Measurements from ENCODE around the gene MICAL2.

The MICAL2 gene

DNA sequence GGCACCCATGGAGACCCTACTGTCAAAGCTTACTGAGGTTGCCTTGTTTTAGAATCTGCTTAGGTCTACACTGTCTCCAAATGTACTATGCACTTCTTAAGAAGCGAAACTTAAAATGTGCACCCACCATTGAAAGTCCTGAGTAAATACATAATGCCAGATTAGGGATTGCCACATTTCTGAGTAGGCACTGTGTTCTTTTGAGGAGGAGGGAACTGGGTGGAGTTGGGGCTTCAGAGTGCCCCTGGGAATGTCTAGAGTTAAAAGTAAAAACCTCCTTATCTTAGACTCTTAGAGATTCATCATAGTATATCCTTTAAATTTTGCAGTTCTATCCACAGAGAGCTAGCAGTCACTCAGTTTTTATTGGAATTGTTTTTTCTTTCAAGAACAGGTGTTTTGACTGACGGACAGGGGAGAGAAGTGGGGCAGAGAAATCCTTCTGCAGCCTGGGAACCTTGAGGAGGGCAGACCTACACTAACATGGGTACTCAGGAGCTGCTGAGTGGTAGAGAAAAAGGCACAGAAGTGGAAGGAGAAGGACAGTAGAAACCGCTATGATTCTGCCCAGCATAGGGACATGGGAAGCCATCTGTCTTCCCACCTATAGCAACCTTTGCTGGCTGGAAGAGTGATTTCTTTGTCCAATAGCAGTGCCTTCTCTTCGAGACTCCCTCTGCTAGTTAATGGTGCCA is 33.4 kb upstream of the MICAL2 start:
- no peak for DNase-seq

DNA sequence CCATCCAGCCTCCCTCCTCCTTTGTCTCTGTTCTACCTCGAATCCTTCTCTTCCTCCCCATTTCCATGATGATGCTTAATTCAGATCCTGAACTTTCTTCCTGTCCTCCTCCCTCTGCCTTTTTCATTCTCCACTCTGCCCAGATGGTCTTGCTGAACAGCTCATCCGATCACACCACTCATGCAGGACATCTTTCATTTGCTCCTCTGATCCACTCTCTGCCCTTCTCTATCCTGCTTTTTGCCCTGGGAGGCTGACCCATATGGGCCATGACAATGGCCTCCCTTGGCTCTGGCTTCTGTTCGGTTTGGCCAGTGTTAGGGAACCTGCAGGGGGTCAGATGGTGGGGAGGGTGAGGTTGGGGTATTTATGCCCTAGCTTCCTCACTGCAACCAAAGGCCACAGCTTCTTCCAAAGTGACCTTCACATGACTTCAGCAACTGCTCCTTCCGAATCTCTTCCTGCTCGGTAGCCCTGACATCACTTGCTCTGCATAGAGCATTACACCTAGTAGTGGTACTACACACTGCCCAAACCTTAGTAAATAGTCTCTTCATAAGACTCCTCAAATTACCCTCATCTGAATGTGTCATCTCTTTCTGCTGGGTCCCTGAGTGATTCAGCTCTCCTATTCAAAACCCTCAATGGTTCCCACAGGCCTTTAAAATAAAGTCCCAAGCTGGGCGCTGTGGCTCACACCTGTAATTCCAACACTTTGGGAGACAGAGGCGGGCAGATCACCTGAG is 32.7 kb upstream of the MICAL2 start:
- no peak for DNase-seq

DNA sequence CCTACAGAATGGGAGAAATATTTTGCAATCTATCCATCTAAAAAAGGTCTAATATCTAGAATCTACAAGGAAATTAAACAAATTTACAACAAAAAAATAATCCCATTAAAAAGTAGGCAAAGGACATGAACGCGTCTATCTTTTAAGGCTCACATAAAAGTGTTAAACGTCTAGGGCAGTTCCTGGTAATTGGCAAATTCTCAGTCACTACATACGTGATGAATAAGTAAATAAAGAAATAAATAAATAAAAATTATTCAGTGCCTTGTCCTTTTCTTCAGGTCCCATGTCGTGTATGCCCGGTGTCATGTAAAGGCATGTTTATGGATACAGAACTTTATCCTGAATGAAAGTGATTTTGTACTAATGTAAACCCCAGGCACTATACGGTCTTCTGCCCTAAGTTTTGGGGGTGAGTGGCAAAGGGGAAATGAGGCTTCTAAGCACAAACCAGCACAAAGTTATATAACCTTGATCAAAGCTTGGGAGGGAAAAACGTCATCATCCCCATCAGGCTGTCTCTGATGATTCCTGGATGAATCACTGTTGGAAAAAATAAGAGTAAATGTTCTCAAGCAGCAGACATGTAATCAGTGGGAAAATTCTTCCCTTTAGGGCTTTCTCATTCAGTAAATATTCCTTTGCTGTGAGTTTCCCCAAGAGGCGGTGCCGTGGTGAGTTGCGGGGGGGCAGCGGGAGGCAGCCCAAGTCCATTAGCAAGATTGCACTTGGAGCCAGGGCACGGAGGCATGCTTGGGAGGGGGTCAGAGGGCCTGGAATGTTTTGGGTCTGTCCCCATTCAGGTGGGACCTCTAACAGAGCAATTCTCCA is 30.4 kb upstream of the MICAL2 start:
- DNase-seq, result no peak

DNA sequence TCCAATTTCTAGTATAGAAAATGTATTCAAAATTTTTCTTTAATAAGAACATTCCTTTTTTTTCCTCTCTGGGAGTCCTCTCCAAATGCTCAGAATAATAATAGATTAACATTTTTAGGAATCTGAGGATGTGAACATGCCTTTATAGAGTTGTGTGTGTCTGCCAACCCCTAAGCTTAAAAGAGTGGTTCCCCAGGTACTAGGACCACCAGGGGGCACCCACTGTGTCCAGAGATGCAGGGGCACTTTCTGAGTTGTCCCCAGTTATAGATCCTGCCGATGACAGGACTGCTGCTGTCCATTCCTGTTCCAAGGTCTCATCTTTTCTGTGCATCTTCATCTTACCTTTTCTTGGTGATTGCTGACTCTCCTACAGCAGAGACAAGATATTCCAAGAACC is 27.0 kb upstream of the MICAL2 start:
- no peak for DNase-seq

GRCh38 chr11:12084256-12084655 is 26.1 kb upstream of the MICAL2 start:
- no peak for DNase-seq

GRCh38 chr11:12085371-12086251 is 24.8 kb upstream of the MICAL2 start:
- no peak for DNase-seq

DNA sequence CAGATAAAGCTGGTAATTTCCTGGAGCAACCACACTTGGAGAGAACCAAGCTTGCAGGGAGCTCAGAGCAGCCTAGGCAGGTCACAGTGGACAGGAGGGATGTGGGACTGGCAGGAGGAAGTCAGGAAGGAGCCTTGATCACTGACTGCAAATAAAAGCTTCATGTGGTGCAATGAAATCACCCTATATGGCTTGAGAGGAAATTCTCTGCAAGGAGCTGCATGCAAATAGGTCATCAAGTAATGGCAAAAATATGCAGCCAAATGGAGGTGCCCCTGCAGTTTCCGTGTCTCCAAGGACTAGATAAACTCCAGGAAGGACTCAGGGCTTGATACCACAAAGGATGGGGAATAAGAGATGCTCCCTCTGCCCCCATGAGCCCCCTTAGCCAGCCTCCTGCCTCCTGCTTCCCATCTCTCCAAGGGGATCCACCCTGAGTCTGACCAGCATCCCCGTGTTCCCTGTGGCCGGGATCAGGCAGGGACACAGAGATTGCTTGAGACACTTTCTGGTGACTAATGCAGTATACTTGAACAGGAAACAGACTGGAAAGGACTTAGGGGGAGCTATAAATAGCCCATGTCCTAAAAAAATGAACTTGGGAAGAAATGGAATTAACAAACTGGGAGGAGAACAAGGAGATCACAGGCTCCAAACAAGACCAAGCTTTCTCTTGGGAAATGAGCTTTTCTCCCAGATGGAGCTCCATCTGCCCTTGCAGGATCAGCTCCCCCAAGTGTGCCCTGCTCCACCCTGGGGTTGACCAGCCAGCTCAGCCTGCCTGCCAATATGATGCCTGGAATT is 23.9 kb upstream of the MICAL2 start:
- no peak for DNase-seq

DNA sequence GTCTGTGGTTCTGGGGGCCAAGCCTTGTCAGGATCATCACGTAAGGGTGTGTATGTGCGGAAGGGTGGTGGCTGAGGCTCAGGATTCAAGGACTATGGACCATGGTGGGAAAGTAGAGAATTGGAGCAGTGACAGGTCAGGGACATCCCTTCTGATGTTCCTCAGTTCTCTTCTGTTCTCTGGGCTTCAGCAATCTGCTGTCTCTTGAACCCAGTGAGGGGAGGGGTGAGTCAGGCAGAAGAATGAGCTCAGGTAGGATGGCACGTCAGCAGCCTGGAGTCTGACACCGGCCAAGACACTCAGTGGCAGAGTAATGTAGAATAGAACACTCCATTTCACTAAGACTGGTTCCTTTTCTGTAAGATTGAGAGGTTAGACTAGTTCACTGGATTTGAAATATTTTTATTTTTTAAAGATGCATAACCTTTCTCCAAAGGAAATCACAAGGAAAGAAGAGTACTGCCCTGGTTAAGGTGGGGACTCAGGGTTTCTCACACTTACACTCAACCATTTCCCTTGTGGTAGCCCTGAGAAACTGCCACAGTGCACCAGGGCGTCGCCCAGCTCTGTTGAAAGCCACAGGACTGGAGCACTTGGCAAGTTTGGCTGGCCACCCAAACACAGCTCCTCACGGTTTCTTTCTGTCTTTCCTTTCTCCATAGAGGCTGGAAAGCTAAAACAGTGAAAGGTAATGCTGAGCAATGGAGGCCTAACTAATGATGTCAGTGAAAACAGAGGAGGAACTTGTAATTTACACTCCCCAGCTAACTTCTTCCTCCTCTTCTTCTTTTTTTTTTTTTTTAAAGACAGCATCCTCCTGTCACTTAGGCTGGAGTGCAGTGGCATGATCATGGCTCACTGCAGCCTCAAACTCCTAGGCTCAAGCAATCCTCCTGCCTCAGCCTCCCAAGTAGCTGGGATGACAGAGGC is 23.1 kb upstream of the MICAL2 start:
- DNase-seq, result no peak

GRCh38 chr11:12088047-12088481 is 22.3 kb upstream of the MICAL2 start:
- no peak for DNase-seq

GRCh38 chr11:12088531-12088930 is 21.9 kb upstream of the MICAL2 start:
- no peak for DNase-seq

GRCh38 chr11:12089041-12089440 is 21.3 kb upstream of the MICAL2 start:
- DNase-seq, result no peak

DNA sequence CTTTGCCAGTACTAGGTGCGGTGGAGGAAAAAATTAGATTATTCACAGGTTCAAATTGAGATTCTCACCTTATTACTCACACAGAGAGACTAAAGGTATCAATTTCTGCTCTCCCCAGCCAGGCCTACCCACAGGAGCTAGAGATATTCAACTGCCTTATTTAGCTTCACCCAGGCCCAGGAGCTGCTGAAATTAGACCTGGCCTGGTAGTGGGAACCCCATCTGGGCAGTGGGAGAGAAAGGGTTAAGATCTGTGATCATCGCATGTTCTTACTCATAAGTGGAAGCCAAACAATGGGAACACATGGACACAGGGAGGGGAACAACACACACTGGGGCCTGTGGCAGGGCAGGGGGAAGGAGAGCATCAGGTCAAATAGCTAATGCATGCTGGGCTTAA is 20.9 kb upstream of the MICAL2 start:
- DNase-seq, result no peak

- DNase-seq, result peak in 1 of 2 experiments; percentile 16
Measured at GRCh38 chr11:12090061-12090591, 20.3 kb upstream of the MICAL2 start.

DNA sequence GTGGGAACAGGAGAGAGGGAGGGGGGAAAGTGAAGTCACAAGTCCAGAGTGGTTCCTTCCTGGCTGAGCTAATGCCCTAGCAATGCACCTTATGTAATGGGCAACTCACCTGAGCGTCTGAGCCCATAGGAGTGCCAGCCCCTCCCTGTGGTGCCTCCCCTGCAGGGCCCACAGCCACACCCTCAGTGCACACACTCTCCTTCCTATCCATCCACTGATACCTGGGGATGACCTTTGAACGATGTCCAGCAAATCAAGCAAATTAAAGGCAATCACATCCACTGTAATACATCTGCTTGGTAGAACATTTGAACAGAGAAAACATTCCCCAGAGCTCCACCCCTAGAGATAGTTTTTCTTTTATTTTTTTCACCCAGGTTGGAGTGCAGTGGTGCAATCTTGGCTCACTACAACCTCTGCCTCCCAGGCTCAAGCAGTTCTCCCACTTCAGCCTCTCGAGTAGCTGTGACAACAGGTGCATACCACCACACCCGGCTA is 19.6 kb upstream of the MICAL2 start:
- DNase-seq, result peak in 1 of 2 experiments; percentile 18

DNA sequence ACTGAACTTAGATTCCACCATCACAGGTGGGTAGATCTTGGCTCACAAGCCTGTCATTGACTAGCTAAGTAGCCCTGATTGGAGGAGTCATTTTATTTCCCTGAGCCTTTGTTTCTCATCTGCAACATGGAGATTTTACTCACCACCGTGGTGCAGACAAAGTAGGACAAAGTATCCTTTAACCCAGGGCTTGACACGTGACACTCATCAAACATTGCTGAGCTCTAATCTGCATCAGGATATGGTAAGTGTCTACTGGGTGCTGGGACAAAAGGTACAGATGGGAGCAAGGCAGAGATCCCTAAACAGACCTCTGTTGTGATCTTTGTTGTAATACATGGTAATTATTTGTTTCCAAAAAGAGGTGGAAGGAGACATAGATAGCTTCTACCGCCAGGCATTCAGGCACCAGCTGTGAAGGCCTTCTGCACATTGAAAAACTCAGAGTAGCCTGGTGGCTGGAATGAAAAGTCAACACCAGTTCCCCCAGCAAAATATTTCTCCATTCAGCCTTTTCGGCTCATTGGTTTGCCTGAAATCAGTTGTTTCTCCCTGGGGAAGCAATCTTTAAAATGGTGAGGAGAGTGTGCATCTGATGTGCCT is 18.3 kb upstream of the MICAL2 start:
- peak in 1 of 2 experiments; percentile 59 for DNase-seq

DNA sequence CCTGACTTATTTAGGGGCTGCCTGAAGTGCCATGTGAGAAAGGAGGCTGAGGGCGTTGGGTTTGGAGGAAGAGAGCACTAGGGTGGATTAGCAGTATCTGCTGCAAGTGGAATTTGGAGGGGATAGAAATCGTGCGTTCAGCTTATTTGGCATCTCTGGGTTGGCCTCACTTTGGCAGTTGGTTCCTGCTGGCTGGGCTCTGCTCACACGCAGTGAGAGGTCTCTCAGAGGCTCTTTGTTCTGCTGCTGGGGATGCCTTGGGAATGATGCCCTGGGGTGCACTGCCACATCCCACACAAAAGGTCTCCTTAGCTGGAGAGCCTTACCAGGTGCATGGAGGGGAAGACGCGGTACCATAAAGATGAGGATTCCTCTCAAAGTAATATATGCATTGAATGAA is 17.7 kb upstream of the MICAL2 start:
- peak in 1 of 2 experiments; percentile 18 for DNase-seq

DNA sequence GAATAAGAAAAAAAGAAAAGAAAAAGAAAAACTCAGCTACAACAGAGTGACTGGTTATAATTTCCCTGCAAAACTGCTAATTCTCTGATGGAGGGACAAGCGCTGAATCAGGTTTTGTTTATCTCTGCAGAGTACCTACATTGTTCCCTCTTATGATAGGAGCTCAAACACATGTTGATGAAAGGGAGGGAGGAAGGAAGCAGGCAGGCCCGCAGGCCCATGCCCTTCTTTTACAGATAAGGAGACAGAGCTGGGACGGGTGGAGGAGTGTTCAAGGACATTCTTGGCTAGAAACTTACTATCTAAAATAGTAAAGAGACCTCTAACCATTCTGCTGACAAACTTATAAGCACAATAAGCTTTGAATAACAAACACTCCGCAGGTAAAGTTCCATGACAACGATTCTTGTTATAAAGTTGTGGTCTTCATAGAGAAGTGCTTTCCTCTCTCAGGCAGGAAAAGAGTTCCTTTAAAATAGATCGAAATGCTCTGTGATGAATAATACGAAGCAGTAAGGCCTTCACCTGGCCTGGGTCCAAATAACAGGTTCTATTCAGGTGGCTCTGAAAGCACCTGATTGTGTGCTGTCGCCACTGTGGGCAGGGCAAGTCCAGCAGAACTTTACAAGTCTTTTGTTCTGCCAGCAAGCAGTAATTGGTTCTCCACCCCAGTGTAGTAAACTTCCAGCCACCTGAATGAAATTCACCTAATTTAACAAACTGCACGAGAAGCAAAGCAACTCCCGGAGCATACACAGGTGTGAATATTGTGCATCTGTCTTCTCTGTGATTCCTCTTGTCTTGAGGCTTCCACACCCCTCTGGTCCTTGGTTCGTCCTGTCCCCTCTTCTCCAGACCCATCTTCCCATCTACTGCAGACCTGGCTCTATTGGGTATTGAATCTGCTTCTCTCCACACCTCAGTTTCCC is 15.3 kb upstream of the MICAL2 start:
- DNase-seq, result peak; percentile 27 to 39

DNA sequence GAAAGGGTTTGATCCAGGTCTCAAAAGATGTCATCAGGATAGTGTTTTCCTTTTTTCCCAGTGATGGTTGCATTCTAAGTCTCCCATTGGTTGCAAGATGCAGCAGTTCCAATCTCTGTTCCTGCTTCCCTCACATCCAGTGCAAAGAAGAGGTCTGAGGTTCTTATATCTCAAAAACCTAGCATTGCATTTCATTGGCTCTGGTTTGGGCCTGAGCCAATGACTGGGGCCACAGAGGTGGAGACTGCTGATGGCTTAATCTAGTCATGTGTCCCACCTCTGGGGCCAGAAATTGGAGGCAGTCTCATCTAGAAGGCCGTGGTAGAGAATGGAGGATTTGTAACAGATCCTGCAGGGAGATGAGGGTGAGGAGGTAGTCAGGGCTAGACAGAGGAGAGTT is 13.2 kb upstream of the MICAL2 start:
- no peak for DNase-seq

Data from NCI-H2081 (cell line).